CD8-positive, alpha-beta memory T cell (primary cell): Measurements from ENCODE around the gene WFDC1. TPM values are rescaled to one million over a fixed set of nuclear protein-coding genes. Genes with fewer than 3 reads are reported as not detected.

Source experiments
- CTCF ChIA-PET: fragments of 350-600 bp; sonication (Branson Sonifier 250); formaldehyde crosslinking; loops from one replicate; lab custom pipeline; 2021; ENCODE audit warnings: antibody characterized with exemption; lab: Charles Lee
- POLR2A ChIA-PET: fragments of 350-600 bp; sonication (Branson Sonifier 250); formaldehyde crosslinking; loops from one replicate; lab custom pipeline; 2021; ENCODE audit warnings: antibody characterized with exemption; lab: Charles Lee
- DNase-seq, 5 donors: peaks; one replicate each; pipeline versions ENCODE4 v3.0.0 to v3.0.0-alpha.2; 2020 to 2022; ENCODE audit warnings: mixed read lengths in 1 of 5
- H3K27ac ChIP-seq: one replicate; pipeline ENCODE4 v1.7.0; 2013; ENCODE audit warnings: low read depth, mild to moderate bottlenecking, low read length, moderate library complexity
- H3K27me3 ChIP-seq: 2 replicates; pipeline ENCODE4 v1.7.0; 2013; ENCODE audit warnings: low read length, mild to moderate bottlenecking; ENCODE audit not compliant: insufficient read depth, poor library complexity, severe bottlenecking
- H3K36me3 ChIP-seq: 2 replicates; pipeline ENCODE4 v1.7.0; 2013; ENCODE audit warnings: mild to moderate bottlenecking, low read length, moderate library complexity; ENCODE audit not compliant: insufficient read depth
- H3K4me1 ChIP-seq: 2 replicates; pipeline ENCODE4 v1.7.0; 2013; ENCODE audit warnings: mild to moderate bottlenecking, low read length, moderate library complexity; ENCODE audit not compliant: insufficient read depth
- H3K4me3 ChIP-seq: 2 replicates; pipeline ENCODE4 v1.7.0; 2013; ENCODE audit warnings: mild to moderate bottlenecking, low read length
- H3K9me3 ChIP-seq: 2 replicates; pipeline ENCODE4 v1.7.0; 2013; ENCODE audit warnings: mild to moderate bottlenecking, low read length
- H3K27ac Mint-ChIP-seq, 8 donors: one replicate each; pipeline ENCODE4 v1.8.0; 2020 to 2021; ENCODE audit warnings: mixed read lengths in 8 of 8, mild to moderate bottlenecking in 6 of 8, inconsistent platforms in 3 of 8, moderate library complexity in 3 of 8
- H3K27me3 Mint-ChIP-seq, 2 donors: one replicate each; pipeline ENCODE4 v1.8.0; 2020 to 2021; ENCODE audit warnings: mixed read lengths in 2 of 2, mild to moderate bottlenecking in 1 of 2, moderate library complexity in 1 of 2
- H3K36me3 Mint-ChIP-seq, 3 donors: one replicate each; pipeline ENCODE4 v1.8.0; 2020 to 2021; ENCODE audit warnings: mixed read lengths in 3 of 3, inconsistent platforms in 1 of 3, mild to moderate bottlenecking in 1 of 3
- H3K4me1 Mint-ChIP-seq, 3 donors: one replicate each; pipeline ENCODE4 v1.8.0; 2020 to 2021; ENCODE audit warnings: mixed read lengths in 3 of 3, inconsistent platforms in 1 of 3, mild to moderate bottlenecking in 1 of 3
- H3K4me3 Mint-ChIP-seq, 7 donors: one replicate each; pipeline ENCODE4 v1.8.0; 2020 to 2021; ENCODE audit warnings: mixed read lengths in 7 of 7, mild to moderate bottlenecking in 6 of 7, moderate library complexity in 4 of 7, inconsistent platforms in 2 of 7
- H3K9me3 Mint-ChIP-seq, 5 donors: one replicate each; pipeline ENCODE4 v1.8.0; 2020 to 2022; ENCODE audit warnings: mixed read lengths in 5 of 5, mild to moderate bottlenecking in 3 of 5, moderate library complexity in 2 of 5, inconsistent platforms in 1 of 5
- polyA plus RNA-seq: library from polyadenylated mRNA; unstranded; fragments of 300-500 nt; fragmentation: Illumina TruSeq; gene quantifications from one replicate; pipeline ENCODE4 v1.2.3, GENCODE V29; 2021
- total RNA-seq, 2 experiments: library from RNA; stranded (reverse); gene quantifications; one replicate each; pipeline ENCODE4 v1.2.3, GENCODE V29; 2021

Gene WFDC1
- total and polyA plus RNA-seq, 3 experiments from 2014 or later: not detected

DNA sequence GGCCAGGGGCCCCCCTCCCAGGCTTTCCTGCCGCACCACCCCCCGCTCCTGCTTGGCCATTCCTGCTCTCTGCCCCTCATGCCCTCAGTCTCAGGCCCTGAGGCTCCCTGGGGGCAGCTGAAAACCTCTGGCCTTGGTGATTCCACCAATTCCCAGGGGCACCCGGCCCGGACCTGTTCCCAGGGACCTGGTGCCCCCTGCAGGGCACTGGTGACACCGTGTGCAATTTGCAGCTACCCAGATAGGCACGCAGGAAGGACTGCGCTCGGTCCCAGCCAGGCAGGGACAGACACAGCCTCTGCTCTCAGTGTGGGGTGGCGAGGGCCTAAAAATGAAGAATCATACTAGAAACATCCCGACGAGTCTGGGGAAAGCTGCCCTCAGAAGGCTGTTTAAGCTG is 13.4 kb downstream of the WFDC1 start:
- Histone ChIP-seq H3K4me1 (no peaks in the 10 kb centered on the region), H3K27ac (no peak overlapping the region), H3K36me3 (no peaks in the 10 kb centered on the region), H3K4me3 (no peak overlapping the region), H3K9me3 (no peaks in the 10 kb centered on the region), H3K27me3 (no peaks in the 10 kb centered on the region)
- Mint-ChIP-seq H3K4me3 (no peak overlapping the region), H3K36me3 (peaks cover 0 to 1% (median 0%) of the 10 kb centered on the region in 3 donors), H3K27ac (no peak overlapping the region), H3K9me3 (no peaks in the 10 kb centered on the region), H3K4me1 (peaks cover 0 to 4% (median 0%) of the 10 kb centered on the region in 3 donors), H3K27me3 (peaks cover 9 to 41% of the 10 kb centered on the region in 2 donors)
- ChIA-PET POLR2A (no interaction called here), CTCF (no interaction called here)
- DNase-seq: no peak

DNA sequence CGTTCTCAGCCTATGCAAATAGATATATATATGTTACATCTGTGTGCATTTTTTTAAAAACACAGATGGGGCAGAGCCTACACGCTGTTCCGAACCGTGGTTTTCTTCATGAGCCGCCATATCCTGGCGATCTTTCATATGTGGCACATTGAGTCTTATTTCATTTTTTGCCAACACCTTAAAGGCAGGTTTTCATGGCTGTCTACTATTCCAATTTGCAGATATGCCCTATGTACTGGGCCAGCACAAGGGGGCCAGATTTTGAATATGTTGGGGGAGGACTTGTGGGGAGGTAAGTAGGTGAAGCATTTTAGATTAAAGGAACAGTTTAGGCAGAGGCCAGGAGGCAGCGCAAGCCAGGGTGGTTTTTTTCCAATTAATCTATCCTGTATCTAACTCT is 16.0 kb downstream of the WFDC1 start:
- peaks cover 0 to 4% (median 0%) of the 10 kb centered on the region in 3 donors for H3K4me1 Mint-ChIP-seq
- H3K9me3 Mint-ChIP-seq: no peaks in the 10 kb centered on the region
- Histone ChIP-seq H3K27me3 (peaks cover 6% of the 10 kb centered on the region), H3K9me3 (no peaks in the 10 kb centered on the region), H3K4me1 (no peaks in the 10 kb centered on the region), H3K36me3 (no peaks in the 10 kb centered on the region), H3K4me3 (no peak overlapping the region), H3K27ac (no peak overlapping the region)
- no peaks in the 10 kb centered on the region for H3K36me3 Mint-ChIP-seq
- CTCF ChIA-PET: no interaction called here
- peaks cover 15 to 51% of the 10 kb centered on the region in 2 donors for H3K27me3 Mint-ChIP-seq
- POLR2A ChIA-PET: no interaction called here
- no peak for DNase-seq
- no peak overlapping the region for H3K4me3 Mint-ChIP-seq
- no peak overlapping the region for H3K27ac Mint-ChIP-seq

DNA sequence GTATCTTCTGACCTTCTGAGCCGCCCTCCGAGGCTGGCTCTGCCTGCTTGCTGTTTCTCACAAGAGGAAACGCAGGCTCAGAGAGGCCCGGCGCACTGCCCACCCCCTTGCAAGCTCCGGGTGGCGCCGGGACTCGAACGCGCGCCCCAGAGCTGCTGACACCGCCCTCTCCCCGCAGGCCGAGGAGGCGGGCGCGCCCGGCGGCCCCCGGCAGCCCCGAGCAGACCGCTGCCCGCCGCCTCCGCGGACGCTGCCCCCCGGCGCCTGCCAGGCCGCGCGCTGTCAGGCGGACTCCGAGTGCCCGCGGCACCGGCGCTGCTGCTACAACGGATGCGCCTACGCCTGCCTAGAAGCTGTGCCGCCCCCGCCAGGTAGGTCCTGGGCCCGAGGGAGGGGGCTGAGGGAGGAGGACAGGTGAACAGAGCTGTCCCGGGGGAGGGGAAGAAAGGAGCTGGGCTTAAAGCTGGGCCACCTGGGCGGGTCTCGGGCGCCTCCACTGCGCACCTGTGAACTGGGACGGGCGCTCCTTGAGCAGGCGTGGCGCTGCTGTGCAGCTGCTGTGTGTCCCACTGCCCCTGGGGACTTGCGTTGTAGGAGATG is 18.2 kb downstream of the WFDC1 start:
- CTCF ChIA-PET: no interaction called here
- no peak for DNase-seq
- H3K9me3 Mint-ChIP-seq: peaks cover 0 to 7% (median 2%) of the 10 kb centered on the region in 5 donors
- H3K27me3 Mint-ChIP-seq: peaks cover 10 to 46% of the 10 kb centered on the region in 2 donors
- H3K27ac Mint-ChIP-seq: no peak overlapping the region
- no peak overlapping the region for H3K4me3 Mint-ChIP-seq
- no peaks in the 10 kb centered on the region for H3K36me3 ChIP-seq
- POLR2A ChIA-PET: no interaction called here
- peaks cover 0 to 4% (median 0%) of the 10 kb centered on the region in 3 donors for H3K4me1 Mint-ChIP-seq
- H3K9me3 ChIP-seq: no peaks in the 10 kb centered on the region
- no peak overlapping the region for H3K4me3 ChIP-seq
- peaks cover 6% of the 10 kb centered on the region for H3K27me3 ChIP-seq
- no peaks in the 10 kb centered on the region for H3K36me3 Mint-ChIP-seq
- no peak overlapping the region for H3K27ac ChIP-seq
- no peaks in the 10 kb centered on the region for H3K4me1 ChIP-seq

DNA sequence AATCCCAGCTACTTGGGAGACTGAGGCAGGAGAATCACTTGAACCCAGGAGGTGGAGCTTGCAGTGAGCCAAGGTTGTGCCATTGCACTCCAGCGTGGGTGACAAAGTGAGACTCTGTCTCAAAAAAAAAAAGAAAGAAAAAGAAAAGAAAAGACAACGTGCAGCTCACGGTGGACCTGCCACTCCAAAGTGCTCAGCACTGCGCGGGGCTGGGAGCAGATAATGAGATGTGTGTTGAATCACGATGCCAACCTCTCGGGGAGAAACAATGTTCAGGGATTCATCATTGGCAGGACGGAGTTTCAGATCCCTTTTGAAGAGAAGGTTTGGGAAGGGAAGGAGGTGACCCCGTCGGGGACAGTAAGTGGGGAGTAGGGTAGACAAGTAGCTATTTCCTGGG is 19.2 kb downstream of the WFDC1 start:
- Mint-ChIP-seq H3K27me3 (peaks cover 7 to 44% of the 10 kb centered on the region in 2 donors), H3K9me3 (peaks cover 0 to 10% (median 3%) of the 10 kb centered on the region in 5 donors), H3K4me3 (no peak overlapping the region), H3K27ac (no peak overlapping the region), H3K36me3 (no peaks in the 10 kb centered on the region), H3K4me1 (peaks cover 0 to 4% (median 0%) of the 10 kb centered on the region in 3 donors)
- Histone ChIP-seq H3K4me3 (no peak overlapping the region), H3K36me3 (no peaks in the 10 kb centered on the region), H3K4me1 (no peaks in the 10 kb centered on the region), H3K27ac (no peak overlapping the region), H3K9me3 (no peaks in the 10 kb centered on the region), H3K27me3 (peaks cover 6% of the 10 kb centered on the region)
- DNase-seq: no peak
- ChIA-PET POLR2A (no interaction called here), CTCF (no interaction called here)

DNA sequence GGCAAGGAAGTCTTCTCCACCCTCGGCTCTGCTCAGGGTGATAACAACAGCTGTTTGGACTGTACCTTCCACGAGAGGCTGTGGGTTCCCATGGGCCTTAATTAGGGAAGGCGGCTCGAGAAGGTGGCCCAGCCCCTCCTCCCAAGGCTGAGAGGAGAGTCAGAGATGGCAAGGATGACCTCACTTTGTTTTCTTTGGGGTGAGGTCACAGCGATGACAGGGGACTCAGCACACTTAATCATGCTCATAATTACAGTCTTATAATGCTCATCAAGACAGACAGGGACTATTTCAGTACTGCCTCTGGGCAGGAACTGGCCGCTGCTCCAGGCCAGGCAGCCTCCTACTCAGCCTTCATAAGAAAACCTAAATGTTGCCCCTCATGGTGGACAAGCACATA is 19.7 kb downstream of the WFDC1 start:
- H3K36me3 Mint-ChIP-seq: no peaks in the 10 kb centered on the region
- H3K27ac Mint-ChIP-seq: no peak overlapping the region
- H3K27me3 Mint-ChIP-seq: peaks cover 7 to 39% of the 10 kb centered on the region in 2 donors
- Histone ChIP-seq H3K4me1 (no peaks in the 10 kb centered on the region), H3K9me3 (no peaks in the 10 kb centered on the region), H3K27me3 (peaks cover 6% of the 10 kb centered on the region), H3K4me3 (no peak overlapping the region), H3K36me3 (no peaks in the 10 kb centered on the region), H3K27ac (no peak overlapping the region)
- peaks cover 0 to 10% (median 3%) of the 10 kb centered on the region in 5 donors for H3K9me3 Mint-ChIP-seq
- DNase-seq: no peak
- CTCF ChIA-PET: no interaction called here
- no peak overlapping the region for H3K4me3 Mint-ChIP-seq
- POLR2A ChIA-PET: no interaction called here
- peaks cover 0 to 4% (median 0%) of the 10 kb centered on the region in 3 donors for H3K4me1 Mint-ChIP-seq

DNA sequence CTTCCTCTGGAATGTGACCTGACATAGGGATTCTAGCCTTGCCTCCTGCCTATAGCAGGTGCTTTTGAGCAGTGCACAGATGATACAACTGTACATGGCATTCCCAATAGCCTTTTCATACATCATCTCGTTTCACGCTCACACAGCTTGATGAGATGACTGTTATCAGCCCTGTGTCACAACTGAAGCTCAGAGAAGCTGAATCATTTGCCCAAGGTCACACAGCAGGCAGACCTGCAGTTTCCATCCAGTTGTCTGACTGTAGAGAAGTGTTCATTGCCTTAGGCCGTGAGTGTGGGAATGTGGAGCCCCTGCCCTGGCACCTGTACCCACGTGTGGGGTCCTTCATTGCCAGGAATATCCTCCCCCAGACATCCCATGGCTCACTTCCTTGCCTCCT is 20.1 kb downstream of the WFDC1 start:
- H3K9me3 ChIP-seq: no peaks in the 10 kb centered on the region
- DNase-seq: no peak
- Mint-ChIP-seq H3K4me3 (no peak overlapping the region), H3K27ac (no peak overlapping the region), H3K4me1 (peaks cover 0 to 4% (median 0%) of the 10 kb centered on the region in 3 donors), H3K27me3 (peaks cover 7 to 39% of the 10 kb centered on the region in 2 donors), H3K36me3 (no peaks in the 10 kb centered on the region), H3K9me3 (peaks cover 0 to 10% (median 6%) of the 10 kb centered on the region in 5 donors)
- no peak overlapping the region for H3K27ac ChIP-seq
- H3K4me3 ChIP-seq: no peak overlapping the region
- POLR2A ChIA-PET: no interaction called here
- no peaks in the 10 kb centered on the region for H3K36me3 ChIP-seq
- CTCF ChIA-PET: no interaction called here
- peaks cover 6% of the 10 kb centered on the region for H3K27me3 ChIP-seq
- no peaks in the 10 kb centered on the region for H3K4me1 ChIP-seq

DNA sequence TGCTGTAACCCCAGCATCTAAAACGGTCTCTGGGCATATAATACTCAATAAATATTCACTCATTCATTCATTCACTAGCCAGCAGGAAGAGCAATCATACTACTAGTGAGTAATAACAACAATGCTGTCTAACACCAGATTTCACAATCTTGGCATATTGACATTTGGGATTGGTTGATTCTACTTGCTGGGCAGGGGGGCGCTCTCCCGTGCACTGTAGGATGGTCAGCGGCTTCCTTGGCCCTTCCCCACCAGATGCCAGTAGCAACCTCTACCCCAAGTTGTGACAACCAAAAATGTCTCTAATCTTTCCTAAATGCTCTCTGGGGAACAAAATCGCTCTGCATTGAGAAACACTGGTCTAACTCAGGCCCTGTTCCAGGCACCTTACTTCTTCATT is 20.7 kb downstream of the WFDC1 start:
- H3K27ac Mint-ChIP-seq: no peak overlapping the region
- POLR2A ChIA-PET: no interaction called here
- DNase-seq: no peak

DNA sequence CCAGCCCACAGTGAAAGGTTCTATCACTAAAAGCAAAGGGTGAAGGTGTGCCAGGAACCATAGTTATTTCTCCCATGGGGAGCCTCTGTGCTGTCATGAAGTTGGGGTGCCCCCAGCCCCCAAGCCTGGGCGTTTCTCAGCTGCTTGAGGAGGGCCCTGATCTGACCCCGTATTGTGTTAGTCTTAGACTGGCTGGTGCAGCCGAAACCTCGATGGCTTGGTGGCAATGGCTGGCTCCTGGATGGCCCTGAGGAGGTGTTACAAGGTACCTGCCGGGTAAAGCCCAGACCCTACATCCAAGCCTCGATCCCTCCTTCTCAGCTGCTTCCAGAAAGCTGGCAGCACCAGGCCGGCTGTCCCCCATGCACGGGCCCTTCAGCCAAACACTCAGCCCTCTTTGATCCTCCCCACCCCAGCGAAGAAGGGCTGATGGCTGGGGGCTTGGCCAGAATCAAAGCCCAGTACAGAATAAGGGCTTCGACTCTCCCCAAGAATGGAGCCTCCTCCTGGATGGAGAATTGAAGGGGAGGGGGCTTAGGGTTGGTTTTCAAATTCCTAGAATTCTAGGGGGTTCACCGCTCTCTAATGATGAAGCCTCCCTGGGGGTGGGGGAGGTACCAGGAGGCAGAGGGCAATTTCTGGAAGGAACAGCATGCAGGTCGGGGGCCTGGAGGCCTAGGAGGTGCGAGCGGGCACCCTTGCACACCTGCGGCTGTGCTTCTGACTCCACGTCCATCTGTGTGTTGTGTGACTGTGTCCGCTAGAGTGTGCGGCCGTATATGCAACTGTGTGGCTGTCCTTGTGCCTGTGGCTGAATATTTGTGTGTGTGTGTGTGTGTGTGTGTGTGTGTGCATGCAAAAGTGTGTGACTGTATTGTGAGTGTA is 23.7 kb downstream of the WFDC1 start:
- POLR2A ChIA-PET: no interaction called here
- Mint-ChIP-seq H3K4me3 (no peak overlapping the region), H3K4me1 (no peaks in the 10 kb centered on the region), H3K27me3 (peaks cover 9 to 31% of the 10 kb centered on the region in 2 donors), H3K9me3 (peaks cover 0 to 12% (median 6%) of the 10 kb centered on the region in 5 donors), H3K27ac (peak overlapping the region in 1 of 8 donors; percentile 34), H3K36me3 (no peaks in the 10 kb centered on the region)
- Histone ChIP-seq H3K4me1 (no peaks in the 10 kb centered on the region), H3K9me3 (no peaks in the 10 kb centered on the region), H3K27ac (no peak overlapping the region), H3K27me3 (peaks cover 6% of the 10 kb centered on the region), H3K36me3 (no peaks in the 10 kb centered on the region), H3K4me3 (no peak overlapping the region)
- CTCF ChIA-PET: no interaction called here
- DNase-seq: no peak

More for the DNA sequence above, 20.7 kb downstream of the WFDC1 start:
- Mint-ChIP-seq H3K9me3 (peaks cover 0 to 12% (median 6%) of the 10 kb centered on the region in 5 donors), H3K4me1 (peaks cover 0 to 4% (median 0%) of the 10 kb centered on the region in 3 donors), H3K36me3 (no peaks in the 10 kb centered on the region), H3K4me3 (no peak overlapping the region), H3K27me3 (peaks cover 7 to 41% of the 10 kb centered on the region in 2 donors)
- Histone ChIP-seq H3K4me1 (no peaks in the 10 kb centered on the region), H3K36me3 (no peaks in the 10 kb centered on the region), H3K4me3 (no peak overlapping the region), H3K27ac (no peak overlapping the region), H3K27me3 (peaks cover 6% of the 10 kb centered on the region), H3K9me3 (no peaks in the 10 kb centered on the region)
- CTCF ChIA-PET: no interaction called here
